Endothelial cell of umbilical vein (primary cell): Measurements from ENCODE around the gene DNAJC17.

Experiments used
- EZH2 ChIP-seq: IDR thresholded peaks from 2 replicates; pipeline ENCODE4 v1.6.1; 2012; ENCODE audit warnings: borderline replicate concordance, low read depth, mild to moderate bottlenecking, moderate library complexity, low read length, inconsistent platforms; ENCODE audit not compliant: severe bottlenecking
- FOS ChIP-seq: IDR thresholded peaks from 2 replicates; pipeline ENCODE4 v1.6.1; 2011; ENCODE audit warnings: mild to moderate bottlenecking, low read length, moderate library complexity, borderline replicate concordance; ENCODE audit not compliant: insufficient read depth
- GATA2 ChIP-seq: IDR thresholded peaks from 2 replicates; pipeline ENCODE4 v1.7.0; 2011; ENCODE audit warnings: low read depth, mild to moderate bottlenecking, moderate library complexity, mixed read lengths, low read length; ENCODE audit not compliant: insufficient read length, insufficient read depth
- JUN ChIP-seq: IDR thresholded peaks from 2 replicates; pipeline ENCODE4 v1.6.1; 2011; ENCODE audit warnings: borderline replicate concordance, low read depth; ENCODE audit not compliant: insufficient read length, insufficient read depth
- MYC ChIP-seq: IDR thresholded peaks from one replicate; pipeline ENCODE4 v1.6.1; 2011; ENCODE audit warnings: mild to moderate bottlenecking, low read depth, low read length
- POLR2A ChIP-seq: IDR thresholded peaks from 2 replicates; pipeline ENCODE4 v1.6.1; 2012; ENCODE audit warnings: low read depth, mild to moderate bottlenecking, control low read depth, low read length
- POLR2AphosphoS5 ChIP-seq: IDR thresholded peaks from 2 replicates; pipeline ENCODE4 v1.6.1; 2012; ENCODE audit warnings: low read depth, mild to moderate bottlenecking, control low read depth, low read length, moderate library complexity; ENCODE audit not compliant: insufficient read depth
- TF ChIP-seq, protein P1 (sequence below), 2 donors: IDR thresholded peaks; 1 replicate in 1 of 2; 2 replicates in 1 of 2; pipeline ENCODE4 v1.5.1; 2011; ENCODE audit warnings: low read length in 2 of 2, mild to moderate bottlenecking in 2 of 2, moderate library complexity in 2 of 2, control low read depth in 1 of 2, inconsistent platforms in 1 of 2, low read depth in 1 of 2; ENCODE audit not compliant: insufficient read depth in 1 of 2; ENCODE audit errors: extremely low read depth in 1 of 2
- TF ChIP-seq, protein P2 (sequence below): IDR thresholded peaks from 2 replicates; pipeline ENCODE4 v1.6.1; 2011; ENCODE audit not compliant: insufficient read depth, insufficient read length

DNA sequence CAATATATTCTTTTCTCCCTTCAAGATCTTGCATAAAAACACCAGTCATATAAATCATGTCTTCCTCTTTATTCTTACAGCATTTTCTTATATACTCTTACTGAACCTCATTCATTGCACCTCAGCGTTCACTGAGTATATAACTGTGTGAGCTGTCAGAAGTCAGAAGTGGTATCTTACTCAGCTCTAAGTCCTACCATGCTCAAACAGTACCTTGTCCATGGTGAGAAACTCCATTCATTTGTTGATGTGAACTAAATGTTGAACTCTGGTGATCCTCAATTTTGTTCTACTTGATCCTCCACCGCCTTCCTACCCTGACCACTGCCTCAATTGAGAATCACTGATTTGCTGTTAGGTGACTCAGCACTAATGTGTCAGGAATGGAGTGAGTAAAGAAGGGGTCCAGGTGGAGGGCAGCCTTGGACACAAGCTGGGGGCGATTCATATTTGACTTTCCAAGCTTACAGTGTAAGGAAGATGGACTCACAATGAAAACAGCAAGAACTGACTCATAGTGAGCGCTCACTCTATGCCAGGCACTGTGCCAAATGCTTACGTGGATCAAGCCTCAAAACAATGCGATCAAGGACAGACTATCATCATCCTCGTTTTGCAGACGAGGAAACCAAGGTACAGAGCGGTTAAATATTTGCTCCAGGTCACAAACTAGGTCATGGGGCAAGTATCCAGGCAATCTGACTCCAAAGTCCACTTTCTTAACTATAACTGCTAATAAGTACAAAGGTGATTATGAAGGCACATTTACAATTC is 13.9 kb downstream of the DNAJC17 start:
- TF ChIP-seq, protein P1, sequence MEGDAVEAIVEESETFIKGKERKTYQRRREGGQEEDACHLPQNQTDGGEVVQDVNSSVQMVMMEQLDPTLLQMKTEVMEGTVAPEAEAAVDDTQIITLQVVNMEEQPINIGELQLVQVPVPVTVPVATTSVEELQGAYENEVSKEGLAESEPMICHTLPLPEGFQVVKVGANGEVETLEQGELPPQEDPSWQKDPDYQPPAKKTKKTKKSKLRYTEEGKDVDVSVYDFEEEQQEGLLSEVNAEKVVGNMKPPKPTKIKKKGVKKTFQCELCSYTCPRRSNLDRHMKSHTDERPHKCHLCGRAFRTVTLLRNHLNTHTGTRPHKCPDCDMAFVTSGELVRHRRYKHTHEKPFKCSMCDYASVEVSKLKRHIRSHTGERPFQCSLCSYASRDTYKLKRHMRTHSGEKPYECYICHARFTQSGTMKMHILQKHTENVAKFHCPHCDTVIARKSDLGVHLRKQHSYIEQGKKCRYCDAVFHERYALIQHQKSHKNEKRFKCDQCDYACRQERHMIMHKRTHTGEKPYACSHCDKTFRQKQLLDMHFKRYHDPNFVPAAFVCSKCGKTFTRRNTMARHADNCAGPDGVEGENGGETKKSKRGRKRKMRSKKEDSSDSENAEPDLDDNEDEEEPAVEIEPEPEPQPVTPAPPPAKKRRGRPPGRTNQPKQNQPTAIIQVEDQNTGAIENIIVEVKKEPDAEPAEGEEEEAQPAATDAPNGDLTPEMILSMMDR (IDR thresholded peaks at IDR 0.05; ENCODE audit: extremely low read depth in 1 of 2, insufficient read depth in 1 of 2, low read depth in 1 of 2, low read length in 2 of 2), result no peak
- peak; percentile 95 for TF ChIP-seq FOS
- TF ChIP-seq POLR2A, result no peak
- TF ChIP-seq JUN, result peak; percentile 85
- peak; percentile 72 for TF ChIP-seq POLR2AphosphoS5
- no peak for TF ChIP-seq EZH2
- TF ChIP-seq, protein P2, sequence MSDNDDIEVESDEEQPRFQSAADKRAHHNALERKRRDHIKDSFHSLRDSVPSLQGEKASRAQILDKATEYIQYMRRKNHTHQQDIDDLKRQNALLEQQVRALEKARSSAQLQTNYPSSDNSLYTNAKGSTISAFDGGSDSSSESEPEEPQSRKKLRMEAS, result no peak
- peak; percentile 20 for TF ChIP-seq GATA2
- no peak for TF ChIP-seq MYC
